GM21723 (cell line): ENCODE data around the gene TRMT13.
"Not testable (repeated sequence)": the region's sequence is repeated elsewhere in the genome, so short reads cannot be mapped to it uniquely, and the experiment has no call there.

Source experiments
- ATAC-seq: cut with Tn5 transposase; IDR thresholded peaks from one replicate; pipeline ENCODE4 v1.9.1; 2021; ENCODE audit warnings: mild to moderate bottlenecking, moderate library complexity; ENCODE audit not compliant: unreplicated experiment

The TRMT13 gene

DNA sequence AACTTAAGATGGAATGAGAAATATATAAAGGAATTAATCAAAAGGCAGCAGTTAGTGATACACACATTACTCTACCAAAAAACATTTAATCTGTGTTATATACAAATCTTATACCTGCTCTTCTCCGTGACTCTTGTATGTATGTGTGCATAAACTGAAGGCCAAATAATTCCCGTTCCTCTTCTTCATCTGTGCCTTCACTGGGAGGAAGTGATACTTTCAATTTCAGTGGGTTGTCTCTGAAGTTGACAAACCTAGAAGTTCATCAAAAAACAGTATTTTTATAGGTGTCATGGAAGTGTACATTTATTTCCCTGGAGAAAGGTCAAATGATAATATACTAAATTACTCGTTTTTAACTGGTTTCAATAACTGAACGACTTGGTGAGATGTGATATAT is 19.3 kb downstream of the TRMT13 start:
- peak; percentile 94 for ATAC-seq

DNA sequence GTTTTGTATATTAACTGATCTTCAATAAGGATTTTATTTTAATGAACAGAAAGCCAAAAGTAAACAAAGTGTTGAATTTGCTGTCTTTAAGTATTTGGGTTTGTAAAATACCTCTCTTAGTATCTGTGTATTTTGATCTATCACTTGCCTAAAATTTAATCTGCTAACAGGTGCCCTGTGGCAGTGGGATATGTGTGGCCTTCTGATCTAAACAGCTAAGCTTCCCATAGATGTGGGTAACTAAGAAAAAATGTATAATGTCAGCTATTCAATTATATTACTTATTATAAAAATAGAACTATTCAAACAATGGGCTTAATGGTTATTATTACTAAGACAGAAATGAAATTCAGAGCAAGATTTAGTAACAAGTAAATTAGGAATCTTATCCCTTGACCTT is 29.9 kb downstream of the TRMT13 start:
- ATAC-seq = no peak

GRCh38 chr1:100164216-100164615 is 31.3 kb downstream of the TRMT13 start:
- ATAC-seq = no peak

DNA sequence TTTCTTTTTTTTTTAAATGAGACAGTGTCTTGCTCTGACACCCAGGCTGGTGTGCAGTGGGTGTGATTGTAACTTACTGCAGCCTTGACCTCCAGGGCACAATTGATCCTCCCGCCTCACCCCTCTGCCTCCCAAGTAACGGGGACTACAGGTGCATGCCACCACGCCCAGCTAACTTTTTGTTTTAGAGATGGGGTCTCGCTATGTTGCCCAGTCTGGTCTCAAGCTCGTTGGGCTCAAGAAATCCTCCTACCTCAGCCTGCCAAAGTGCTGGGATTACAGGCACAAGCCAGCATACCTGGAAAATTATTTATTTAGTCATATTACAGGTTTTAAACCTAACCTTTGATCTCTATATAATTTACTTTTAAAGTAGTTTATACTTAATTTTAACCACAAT is 31.7 kb downstream of the TRMT13 start:
- no peak for ATAC-seq

DNA sequence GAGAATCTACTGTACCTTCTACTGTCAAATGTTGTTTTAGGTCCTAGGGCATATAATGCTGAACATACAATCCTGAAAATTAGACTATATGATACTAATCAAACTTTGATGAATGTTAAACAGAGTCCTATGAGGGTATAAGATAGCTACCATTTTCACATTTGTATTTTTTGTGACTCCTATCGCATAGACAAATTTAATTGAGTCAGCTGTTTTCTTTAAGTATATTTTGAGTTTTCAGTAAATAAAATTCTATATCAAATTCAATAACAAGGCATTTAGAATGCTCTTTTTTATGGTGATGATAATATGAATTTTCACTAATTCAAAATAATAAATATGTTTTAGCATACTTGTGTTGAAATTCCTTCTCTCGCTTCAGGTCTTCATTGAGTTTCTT is 35.1 kb downstream of the TRMT13 start:
- ATAC-seq = no peak

DNA sequence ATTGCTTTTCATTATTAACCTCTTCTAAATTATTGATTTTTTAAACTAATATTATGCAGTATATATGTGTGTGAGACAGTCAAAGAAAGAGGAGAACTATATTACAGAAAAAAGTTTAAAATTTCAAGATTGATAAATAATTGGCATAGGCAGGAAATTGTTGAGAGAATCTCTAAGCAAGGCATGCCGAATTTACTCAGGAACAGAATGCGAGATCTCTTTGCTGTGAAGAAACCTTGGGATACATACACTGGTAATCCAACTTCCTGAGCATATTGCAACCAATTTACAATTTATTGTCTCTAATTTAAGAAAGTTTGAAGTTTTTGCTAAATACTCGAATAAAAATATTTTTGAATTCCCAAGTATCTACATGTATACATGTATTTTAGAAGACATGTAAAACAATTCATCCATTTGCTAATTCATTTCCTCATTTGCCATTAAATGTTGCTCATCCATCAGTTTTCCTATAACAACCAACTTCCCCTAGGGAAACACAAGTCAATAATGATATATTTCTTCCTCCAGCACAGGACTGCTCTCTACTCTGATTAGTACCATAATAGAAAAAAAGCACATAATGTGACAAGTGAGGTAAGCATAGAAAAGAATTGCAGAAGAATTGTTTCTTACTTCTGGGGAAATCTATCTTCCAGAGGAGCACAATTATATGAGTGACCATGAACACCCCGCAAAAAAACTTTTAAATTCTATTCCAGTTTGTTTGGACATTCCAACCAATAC is 44.5 kb downstream of the TRMT13 start:
- no peak for ATAC-seq

GRCh38 chr1:100178091-100178490 is 45.1 kb downstream of the TRMT13 start, which contains the start of gene LRRC39:
Gene LRRC39 (minus strand): TSS chr1:100178256. CDS start chr1:100168516, 9,740 bp downstream.
- ATAC-seq = no peak

DNA sequence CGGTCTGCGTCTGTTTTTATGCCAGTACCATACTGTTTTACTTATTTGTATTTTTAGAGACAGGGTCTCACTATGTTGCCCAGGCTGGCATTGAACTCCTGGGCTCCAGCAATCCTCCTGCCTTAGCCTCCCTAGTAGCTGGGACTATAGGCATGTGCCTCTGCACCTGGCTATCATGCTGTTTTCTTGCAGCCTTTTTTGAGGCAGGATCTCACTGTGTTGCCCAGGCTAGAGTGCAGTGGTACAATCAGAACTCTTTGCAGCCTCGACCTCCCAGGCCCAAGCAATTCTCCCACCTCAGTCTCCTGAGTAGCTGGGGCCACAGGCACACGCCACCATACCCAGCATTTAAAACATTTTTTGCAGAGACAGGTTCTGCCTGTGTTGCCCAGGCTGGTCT is 50.4 kb downstream of the TRMT13 start:
- no peak for ATAC-seq

GRCh38 chr1:100184536-100184935 is 51.6 kb downstream of the TRMT13 start:
- ATAC-seq = peak; percentile 66

GRCh38 chr1:100187912-100188311 is 54.9 kb downstream of the TRMT13 start:
- ATAC-seq = no peak

DNA sequence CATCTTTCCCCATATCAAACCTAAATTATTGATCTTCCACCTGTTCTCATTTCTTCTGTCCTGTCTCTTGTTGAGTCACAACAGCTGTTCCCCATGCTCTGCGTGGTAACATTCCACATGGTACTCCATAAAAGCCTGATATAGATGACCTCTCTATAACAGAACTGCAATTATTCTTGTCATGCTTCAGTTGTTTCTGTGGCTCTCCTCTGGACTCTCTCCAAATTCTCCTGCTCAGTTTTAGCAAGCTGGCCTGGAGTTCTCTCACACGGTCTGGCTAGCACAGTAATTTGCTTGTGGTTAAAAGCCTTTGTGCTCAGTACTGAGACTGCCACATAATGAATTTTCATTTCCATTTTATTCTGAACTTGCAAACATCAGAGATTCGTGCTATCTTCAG is 55.7 kb downstream of the TRMT13 start:
- ATAC-seq = peak; percentile 67

DNA sequence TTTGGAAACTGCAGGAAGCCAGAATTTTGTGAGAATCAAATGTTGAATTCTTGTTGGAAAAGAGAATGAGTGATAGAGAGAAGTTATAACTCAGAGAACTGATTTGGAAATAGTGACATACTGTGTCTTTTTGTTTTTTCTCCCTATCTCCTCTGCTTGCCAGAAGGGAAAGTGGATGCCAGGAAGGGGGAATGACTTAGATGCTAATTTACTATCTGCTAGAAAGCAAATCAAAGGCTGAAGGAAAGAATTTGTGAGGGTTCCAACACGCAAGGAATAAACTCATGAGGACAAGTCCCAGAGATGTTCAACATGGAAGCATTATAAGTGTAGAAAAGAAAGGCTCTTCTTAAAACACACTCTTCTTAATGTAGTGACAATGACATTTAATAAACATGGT is 65.6 kb downstream of the TRMT13 start:
- ATAC-seq = no peak

DNA sequence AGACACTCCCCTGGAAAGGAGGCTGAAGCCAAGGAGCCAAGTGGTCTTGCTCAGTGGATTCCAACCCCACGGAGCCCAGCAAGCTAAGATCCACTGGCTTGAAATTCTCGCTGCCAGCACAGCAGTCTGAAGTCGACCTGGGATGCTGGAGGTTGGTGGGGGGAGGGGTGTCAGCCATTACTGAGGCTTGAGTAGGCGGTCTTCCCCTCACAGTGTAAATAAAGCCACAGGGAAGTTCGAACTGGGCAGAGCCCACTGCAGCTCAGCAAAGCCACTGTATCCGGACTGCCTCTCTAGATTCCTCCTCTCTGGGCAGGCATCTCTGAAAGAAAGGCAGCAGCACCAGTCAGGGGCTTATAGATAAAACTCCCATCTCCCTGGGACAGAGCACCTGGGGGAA is 67.1 kb downstream of the TRMT13 start:
- ATAC-seq = not testable (repeated sequence)
